Hepatocyte (in vitro differentiated cells): Measurements from ENCODE around the gene CMTM6.

Experiments
- CTCF ChIP-seq: fragments of 200-600 bp; sonication (generic); IDR thresholded peaks from 2 replicates; pipeline ENCODE4 v1.5.1; 2016; ENCODE audit warnings: antibody characterized with exemption, mild to moderate bottlenecking; ENCODE audit not compliant: poor library complexity
- EZH2phosphoT487 ChIP-seq: fragments of 200-600 bp; sonication (generic); IDR thresholded peaks from one replicate; pipeline ENCODE4 v1.6.1; 2018; ENCODE audit warnings: antibody characterized with exemption, mild to moderate bottlenecking, low read depth, moderate library complexity; ENCODE audit not compliant: unreplicated experiment, severe bottlenecking

- TF ChIP-seq CTCF (no peak), EZH2phosphoT487 (no peak)
These were observed 51.5 kb downstream of the CMTM6 start for GRCh38 chr3:32450992-32451659.
